Chondrocyte (in vitro differentiated cells): ENCODE results near the gene C11orf42. TPM values are rescaled to one million over a fixed set of nuclear protein-coding genes. Genes with fewer than 3 reads are reported as not detected.

Experiments
- DNase-seq: peaks from one replicate; pipeline ENCODE4 v3.0.0; 2021; ENCODE audit warnings: mixed read lengths, low spot score
- H3K27ac Mint-ChIP-seq: one replicate; pipeline ENCODE4 v1.8.0; 2021; ENCODE audit warnings: mild to moderate bottlenecking, moderate library complexity, mixed read lengths; ENCODE audit not compliant: unreplicated experiment
- H3K27me3 Mint-ChIP-seq: 2 replicates; pipeline ENCODE4 v1.8.0; 2021; ENCODE audit warnings: low read depth, mixed read lengths
- H3K36me3 Mint-ChIP-seq: 2 replicates; pipeline ENCODE4 v1.8.0; 2021; ENCODE audit warnings: low read depth, mixed read lengths
- H3K4me1 Mint-ChIP-seq: 2 replicates; pipeline ENCODE4 v1.8.0; 2021; ENCODE audit warnings: low read depth, mild to moderate bottlenecking, mixed read lengths
- H3K4me3 Mint-ChIP-seq: one replicate; pipeline ENCODE4 v1.8.0; 2021; ENCODE audit warnings: mild to moderate bottlenecking, moderate library complexity, mixed read lengths; ENCODE audit not compliant: unreplicated experiment
- H3K9me3 Mint-ChIP-seq: 2 replicates; pipeline ENCODE4 v1.8.0; 2021; ENCODE audit warnings: low read depth, mixed read lengths
- long read RNA-seq: library from polyadenylated mRNA; stranded (forward); transcript quantifications from one replicate; pipeline ENCODE4 v2.0.0, GENCODE V29; 2021
- total RNA-seq: library from RNA; stranded (reverse); gene quantifications from 3 replicates; pipeline ENCODE4 v1.2.1, GENCODE V29; 2021
- TF ChIP-seq, protein P1 (sequence below): fragments of 200-600 bp; sonication (generic); IDR thresholded peaks from 2 replicates; pipeline ENCODE4 v1.5.0; 2021; ENCODE audit warnings: antibody characterized with exemption, mild to moderate bottlenecking, moderate library complexity

C11orf42 gene, protein sequence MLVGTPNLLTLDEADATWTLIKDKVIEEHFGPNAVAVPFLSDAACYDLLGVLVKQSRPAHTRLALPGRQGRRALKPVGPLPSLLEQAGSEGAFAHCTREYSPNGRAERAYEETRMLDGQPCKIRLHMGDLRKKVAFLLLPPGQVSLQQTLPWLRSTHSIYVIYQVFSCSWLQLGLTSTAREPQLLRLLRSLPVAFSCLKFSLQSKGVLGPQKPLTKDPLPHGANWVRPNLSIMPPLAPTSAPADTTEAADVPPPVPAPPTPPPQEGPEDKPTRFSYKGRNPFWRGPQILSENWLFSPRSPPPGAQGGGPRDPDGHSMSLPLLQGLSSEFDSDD
- total RNA-seq, result not detected in 3 replicates
- long read RNA-seq, result 0 reads

DNA sequence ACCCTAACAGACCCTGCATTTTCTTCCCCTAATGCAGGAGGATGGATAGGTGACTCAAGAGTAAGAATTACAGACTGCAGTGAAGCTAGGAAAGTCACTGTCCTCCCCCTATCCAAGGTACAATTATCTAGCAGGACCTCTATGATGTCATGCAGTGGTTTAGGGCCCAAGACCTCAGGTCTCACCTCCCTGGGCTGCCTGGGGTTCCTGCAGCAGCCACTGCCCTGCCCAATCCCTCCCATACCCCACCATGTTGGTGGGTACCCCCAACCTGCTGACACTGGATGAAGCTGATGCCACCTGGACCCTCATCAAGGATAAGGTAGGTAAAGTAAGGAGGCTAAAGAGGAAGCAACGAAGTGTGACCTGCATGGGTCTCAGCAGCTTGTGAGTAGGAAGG is at the start of gene C11orf42:
C11orf42 (plus strand) TSS at position 192 of the 400 bp plus-strand sequence; CDS start at position 251, 59 bp downstream.
- Mint-ChIP-seq H3K9me3 (no peaks in the 10 kb centered on the region), H3K36me3 (peaks cover 16% of the 10 kb centered on the region), H3K27ac (no peak within 1 kb of the TSS)

DNA sequence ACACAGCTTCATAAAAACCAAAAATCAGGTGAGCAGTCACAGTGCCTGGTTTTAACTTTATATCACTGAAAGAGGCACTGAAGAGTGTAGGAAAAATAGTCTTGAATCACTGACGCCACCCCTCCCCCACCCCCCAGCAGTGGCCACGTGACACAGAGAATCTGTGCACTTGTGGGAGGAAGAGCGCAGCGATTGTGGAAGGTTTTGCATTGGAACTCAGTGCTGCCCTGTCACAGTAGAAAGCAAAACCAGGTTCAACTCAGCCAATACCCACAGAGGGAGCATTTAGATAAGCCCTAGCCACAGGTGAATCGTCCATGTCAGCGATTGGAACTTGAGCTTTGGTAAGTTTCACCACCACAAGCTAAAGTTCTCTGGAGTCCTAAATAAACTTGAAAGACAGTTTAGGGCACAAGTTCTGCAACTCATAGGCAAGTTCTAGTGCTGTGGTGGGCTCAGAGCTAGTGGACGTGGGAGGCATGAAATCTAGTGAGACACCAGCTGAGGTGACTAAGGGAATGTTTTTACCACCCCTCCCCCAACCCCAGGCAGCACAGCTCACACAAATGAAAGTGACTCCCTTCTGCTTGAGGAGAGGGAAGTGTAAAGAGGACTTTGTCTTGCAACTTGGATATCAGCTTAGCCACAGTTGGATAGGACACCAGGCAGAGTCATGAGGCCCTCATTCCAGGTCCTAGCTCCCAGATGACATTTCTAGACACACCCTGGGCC is 48.6 kb upstream of the C11orf42 start:
- Mint-ChIP-seq H3K27me3 (peaks cover 4% of the 10 kb centered on the region), H3K4me3 (no peak overlapping the region), H3K36me3 (no peaks in the 10 kb centered on the region), H3K27ac (no peak overlapping the region), H3K4me1 (no peaks in the 10 kb centered on the region), H3K9me3 (no peaks in the 10 kb centered on the region)
- DNase-seq, result no peak
- TF ChIP-seq, protein P1, sequence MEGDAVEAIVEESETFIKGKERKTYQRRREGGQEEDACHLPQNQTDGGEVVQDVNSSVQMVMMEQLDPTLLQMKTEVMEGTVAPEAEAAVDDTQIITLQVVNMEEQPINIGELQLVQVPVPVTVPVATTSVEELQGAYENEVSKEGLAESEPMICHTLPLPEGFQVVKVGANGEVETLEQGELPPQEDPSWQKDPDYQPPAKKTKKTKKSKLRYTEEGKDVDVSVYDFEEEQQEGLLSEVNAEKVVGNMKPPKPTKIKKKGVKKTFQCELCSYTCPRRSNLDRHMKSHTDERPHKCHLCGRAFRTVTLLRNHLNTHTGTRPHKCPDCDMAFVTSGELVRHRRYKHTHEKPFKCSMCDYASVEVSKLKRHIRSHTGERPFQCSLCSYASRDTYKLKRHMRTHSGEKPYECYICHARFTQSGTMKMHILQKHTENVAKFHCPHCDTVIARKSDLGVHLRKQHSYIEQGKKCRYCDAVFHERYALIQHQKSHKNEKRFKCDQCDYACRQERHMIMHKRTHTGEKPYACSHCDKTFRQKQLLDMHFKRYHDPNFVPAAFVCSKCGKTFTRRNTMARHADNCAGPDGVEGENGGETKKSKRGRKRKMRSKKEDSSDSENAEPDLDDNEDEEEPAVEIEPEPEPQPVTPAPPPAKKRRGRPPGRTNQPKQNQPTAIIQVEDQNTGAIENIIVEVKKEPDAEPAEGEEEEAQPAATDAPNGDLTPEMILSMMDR, result no peak

More for the DNA sequence above, at the start of gene C11orf42:
- H3K4me1 Mint-ChIP-seq, result no peaks in the 10 kb centered on the region
- H3K27me3 Mint-ChIP-seq, result no peaks in the 10 kb centered on the region
- TF ChIP-seq, protein P1, result no peak
- no peak for DNase-seq
- H3K4me3 Mint-ChIP-seq, result no peak within 1 kb of the TSS

DNA sequence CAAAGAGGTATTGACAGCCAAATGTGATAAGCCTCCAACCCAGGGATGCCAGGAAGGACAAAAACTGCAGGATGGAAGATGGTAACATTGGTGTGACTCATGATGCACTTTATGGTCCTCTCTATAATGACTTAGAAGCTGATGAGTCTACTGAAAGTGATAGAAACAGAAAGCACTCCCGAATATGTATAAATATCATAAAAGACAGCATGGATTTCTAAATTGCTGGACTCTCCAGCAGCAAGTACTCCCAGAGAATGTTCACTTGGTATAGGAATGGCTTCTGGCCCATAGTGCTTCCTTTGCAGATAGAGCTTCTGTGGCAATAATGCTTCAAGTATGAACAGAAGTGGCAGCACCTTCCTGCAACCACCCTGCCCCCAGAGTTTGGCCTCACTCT is 35.1 kb upstream of the C11orf42 start, which contains the start of gene OR52B2:
OR52B2 (minus strand) TSS at position 101 of the 400 bp plus-strand sequence; CDS start at position 101, 0 bp downstream.
- Mint-ChIP-seq H3K9me3 (peaks cover 11% of the 10 kb centered on the region), H3K4me3 (no peak within 1 kb of the TSS), H3K27ac (no peak within 1 kb of the TSS), H3K36me3 (no peaks in the 10 kb centered on the region), H3K27me3 (peaks cover 13% of the 10 kb centered on the region), H3K4me1 (no peaks in the 10 kb centered on the region)
- TF ChIP-seq, protein P1, result no peak
- no peak for DNase-seq

DNA sequence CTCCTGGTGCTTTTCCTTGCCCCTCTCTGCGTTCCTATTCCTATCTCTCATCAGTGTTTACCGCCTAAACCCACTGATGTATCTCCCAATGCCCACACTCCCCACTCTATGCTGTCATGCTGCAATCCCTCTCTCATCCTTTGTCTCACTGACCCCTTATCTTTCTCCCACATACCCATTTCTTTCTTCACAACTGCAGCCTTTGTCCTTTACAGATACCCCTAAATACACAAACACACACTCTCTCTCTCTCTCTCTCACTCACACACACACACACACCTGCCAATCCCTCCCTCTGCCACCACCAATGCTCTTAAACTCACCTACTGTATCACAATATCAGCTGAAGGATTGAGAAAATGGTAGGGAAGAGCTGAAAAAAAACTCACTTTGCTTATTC is 29.9 kb upstream of the C11orf42 start:
- H3K27ac Mint-ChIP-seq, result no peak overlapping the region

DNA sequence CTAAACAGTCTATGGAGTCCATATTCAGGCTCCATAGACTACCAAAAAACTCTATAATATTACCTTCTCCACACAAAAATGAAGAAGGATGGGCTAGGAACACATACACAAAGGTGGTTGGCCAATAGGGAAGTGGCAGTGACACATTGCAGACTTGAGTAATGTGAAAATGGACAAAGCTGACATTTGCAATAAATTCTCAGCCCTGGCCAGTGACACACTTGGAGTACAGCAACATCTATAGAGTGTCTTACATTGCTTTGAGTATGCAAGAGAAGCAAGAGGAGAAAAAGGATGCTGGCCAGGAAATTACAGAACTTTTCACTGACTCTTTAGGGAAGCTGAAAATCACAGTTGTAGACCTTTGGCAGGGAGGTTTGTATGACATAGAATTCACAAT is 13.6 kb upstream of the C11orf42 start:
- H3K9me3 Mint-ChIP-seq, result peaks cover 1% of the 10 kb centered on the region
- no peaks in the 10 kb centered on the region for H3K4me1 Mint-ChIP-seq
- TF ChIP-seq, protein P1, result no peak
- H3K27me3 Mint-ChIP-seq, result peaks cover 2% of the 10 kb centered on the region
- no peaks in the 10 kb centered on the region for H3K36me3 Mint-ChIP-seq
- no peak overlapping the region for H3K27ac Mint-ChIP-seq
- no peak for DNase-seq
- H3K4me3 Mint-ChIP-seq, result no peak overlapping the region

More for the DNA sequence above, 29.9 kb upstream of the C11orf42 start:
- Mint-ChIP-seq H3K36me3 (peaks cover under 1% of the 10 kb centered on the region), H3K4me1 (no peaks in the 10 kb centered on the region), H3K27me3 (peaks cover 17% of the 10 kb centered on the region), H3K4me3 (no peak overlapping the region), H3K9me3 (no peaks in the 10 kb centered on the region)
- DNase-seq, result no peak
- TF ChIP-seq, protein P1, result no peak
